Medulla oblongata (tissue), 1 donor: ENCODE data around the gene YIPF1.

Experiments used
- DNase-seq: peaks from one replicate; pipeline ENCODE4 v3.0.0-alpha.2; 2015; ENCODE audit errors: extremely low spot score

Gene YIPF1

GRCh38 chr1:53889304-53890298 lies at the start of gene YIPF1:
Gene YIPF1 (minus strand): TSS chr1:53889797. CDS start chr1:53888937, 860 bp downstream.
- peak; percentile 96 for DNase-seq

- DNase-seq = no peak
Observed at GRCh38 chr1:53938136-53938830, 48.7 kb upstream of the YIPF1 start.

- DNase-seq = no peak
Observed at GRCh38 chr1:53936430-53936829, 46.8 kb upstream of the YIPF1 start.

GRCh38 chr1:53934170-53934765 lies 44.7 kb upstream of the YIPF1 start:
- DNase-seq = no peak

- no peak for DNase-seq
Observed at GRCh38 chr1:53931523-53931922, 41.9 kb upstream of the YIPF1 start.

- DNase-seq = no peak
Observed at GRCh38 chr1:53930932-53931331, 41.3 kb upstream of the YIPF1 start.

GRCh38 chr1:53929246-53929960 lies 39.8 kb upstream of the YIPF1 start:
- DNase-seq = no peak

- no peak for DNase-seq
Observed at GRCh38 chr1:53927376-53927881, 37.8 kb upstream of the YIPF1 start.

- no peak for DNase-seq
Observed at GRCh38 chr1:53919675-53920066, 30.1 kb upstream of the YIPF1 start.

GRCh38 chr1:53918343-53918742 lies 28.7 kb upstream of the YIPF1 start:
- no peak for DNase-seq

- no peak for DNase-seq
Observed at GRCh38 chr1:53913352-53914033, 23.9 kb upstream of the YIPF1 start.

- no peak for DNase-seq
Observed at GRCh38 chr1:53911442-53911841, 21.8 kb upstream of the YIPF1 start.

GRCh38 chr1:53909946-53910345 lies 20.3 kb upstream of the YIPF1 start:
- no peak for DNase-seq

- DNase-seq = no peak
Observed at GRCh38 chr1:53906121-53906520, 16.5 kb upstream of the YIPF1 start.

- DNase-seq = no peak
Observed at GRCh38 chr1:53905509-53905908, 15.9 kb upstream of the YIPF1 start.

- no peak for DNase-seq
Observed at GRCh38 chr1:53902235-53903138, 12.9 kb upstream of the YIPF1 start.

GRCh38 chr1:53899708-53900107 lies 10.1 kb upstream of the YIPF1 start:
- DNase-seq = no peak

GRCh38 chr1:53899206-53899628 lies 9.6 kb upstream of the YIPF1 start:
- no peak for DNase-seq

GRCh38 chr1:53896635-53897229 lies 7.1 kb upstream of the YIPF1 start:
- DNase-seq = peak; percentile 34
